Upper lobe of right lung (tissue), 1 donor: ENCODE measurements around the gene CXCL10. TPM values are rescaled to one million over a fixed set of nuclear protein-coding genes. Genes with fewer than 3 reads are reported as not detected.
A peak's percentile ranks its signal among the peaks of the same experiment; 100 is the strongest.

Experiments
- ATAC-seq: fragments of 200-7000 bp; cut with Tn5 transposase; one replicate; pipeline ENCODE4 v1.9.1; 2020; ENCODE audit warnings: mild to moderate bottlenecking, moderate library complexity
- DNase-seq: peaks from one replicate; pipeline ENCODE4 v3.0.0-alpha.2; 2020
- H3K27ac ChIP-seq: fragments of 200-600 bp; one replicate; pipeline ENCODE4 v1.8.0; 2022
- H3K27me3 ChIP-seq: fragments of 200-600 bp; one replicate; pipeline ENCODE4 v1.8.0; 2022; ENCODE audit warnings: mild to moderate bottlenecking
- H3K36me3 ChIP-seq: fragments of 200-600 bp; one replicate; pipeline ENCODE4 v1.8.0; 2022
- H3K4me1 ChIP-seq: fragments of 200-600 bp; one replicate; pipeline ENCODE4 v1.8.0; 2022
- H3K4me3 ChIP-seq: fragments of 200-600 bp; one replicate; pipeline ENCODE4 v1.8.0; 2022; ENCODE audit warnings: mild to moderate bottlenecking
- H3K9me3 ChIP-seq: fragments of 200-600 bp; one replicate; pipeline ENCODE4 v1.8.0; 2022
- intact Hi-C: fragments of 100-400 bp; cut with DNase I; formaldehyde crosslinking; loops from one replicate; pipeline ENCODE4 v1.11.0; 2022
- total RNA-seq: library from RNA; stranded (reverse); fragmentation: NEBNext Ultra II Directional; extraction: Animal tissue kit (Norgen Biotek cat#: 25700); gene quantifications from one replicate; pipeline ENCODE4 v1.2.1, GENCODE V29; 2021
- TF ChIP-seq, protein P1 (sequence below): fragments of 200-600 bp; IDR thresholded peaks from one replicate; pipeline ENCODE4 v1.8.0; 2022; ENCODE audit warnings: antibody characterized with exemption
- donor health status: DM: no; HTN: yes; CAD: no; lungs with severe emphysema.

The CXCL10 gene
- total RNA-seq, 1 donor from 2014 or later = 3.3 TPM

DNA sequence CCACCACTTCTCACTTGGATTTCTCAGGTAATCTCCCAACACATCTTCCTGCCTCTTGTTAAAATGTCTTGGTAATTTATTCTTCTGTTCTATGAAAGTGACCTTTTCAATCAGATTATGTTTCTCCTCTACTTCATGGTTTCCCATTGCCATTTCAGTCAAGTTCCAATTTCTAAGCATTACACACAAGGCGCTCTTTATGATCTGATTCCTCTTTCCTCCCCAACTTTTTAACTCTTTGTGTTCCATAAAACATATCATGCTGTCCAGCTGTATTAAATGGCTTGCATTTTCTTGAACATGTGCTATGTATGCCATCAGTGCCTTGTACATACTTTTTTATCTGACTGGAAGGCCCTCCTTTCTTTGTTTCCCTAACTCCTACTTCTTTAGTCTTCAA, 38.1 kb upstream of the CXCL10 start:
- no peaks in the 10 kb centered on the region for H3K36me3 ChIP-seq
- intact Hi-C loops = no loop called here
- TF ChIP-seq, protein P1, sequence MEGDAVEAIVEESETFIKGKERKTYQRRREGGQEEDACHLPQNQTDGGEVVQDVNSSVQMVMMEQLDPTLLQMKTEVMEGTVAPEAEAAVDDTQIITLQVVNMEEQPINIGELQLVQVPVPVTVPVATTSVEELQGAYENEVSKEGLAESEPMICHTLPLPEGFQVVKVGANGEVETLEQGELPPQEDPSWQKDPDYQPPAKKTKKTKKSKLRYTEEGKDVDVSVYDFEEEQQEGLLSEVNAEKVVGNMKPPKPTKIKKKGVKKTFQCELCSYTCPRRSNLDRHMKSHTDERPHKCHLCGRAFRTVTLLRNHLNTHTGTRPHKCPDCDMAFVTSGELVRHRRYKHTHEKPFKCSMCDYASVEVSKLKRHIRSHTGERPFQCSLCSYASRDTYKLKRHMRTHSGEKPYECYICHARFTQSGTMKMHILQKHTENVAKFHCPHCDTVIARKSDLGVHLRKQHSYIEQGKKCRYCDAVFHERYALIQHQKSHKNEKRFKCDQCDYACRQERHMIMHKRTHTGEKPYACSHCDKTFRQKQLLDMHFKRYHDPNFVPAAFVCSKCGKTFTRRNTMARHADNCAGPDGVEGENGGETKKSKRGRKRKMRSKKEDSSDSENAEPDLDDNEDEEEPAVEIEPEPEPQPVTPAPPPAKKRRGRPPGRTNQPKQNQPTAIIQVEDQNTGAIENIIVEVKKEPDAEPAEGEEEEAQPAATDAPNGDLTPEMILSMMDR = no peak
- no peak overlapping the region for H3K27ac ChIP-seq
- no peaks in the 10 kb centered on the region for H3K9me3 ChIP-seq
- H3K4me3 ChIP-seq = no peak overlapping the region
- no peak for DNase-seq
- H3K4me1 ChIP-seq = no peaks in the 10 kb centered on the region
- H3K27me3 ChIP-seq = no peaks in the 10 kb centered on the region
- ATAC-seq = no peak

DNA sequence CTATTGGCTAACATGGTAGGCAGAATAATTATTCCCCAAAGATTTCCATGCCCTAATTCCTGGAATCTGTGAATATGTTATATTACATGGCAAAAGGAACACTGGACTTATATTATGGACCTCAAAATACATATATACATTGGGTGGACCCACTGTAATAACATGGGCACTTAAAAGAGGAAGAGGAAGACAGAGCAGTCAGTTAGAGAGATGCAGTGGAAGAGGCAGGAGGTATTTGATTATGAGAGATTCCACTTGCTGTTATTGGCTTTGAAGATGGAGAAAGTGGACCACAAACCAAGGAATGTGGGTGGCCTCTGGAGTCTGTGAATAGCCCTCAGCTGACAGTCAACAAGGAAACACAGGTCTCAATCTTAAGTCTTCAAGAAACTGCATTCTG, 37.2 kb upstream of the CXCL10 start:
- ATAC-seq = peak; percentile 54
- intact Hi-C loops = no loop called here
- no peaks in the 10 kb centered on the region for H3K4me1 ChIP-seq
- DNase-seq = no peak
- TF ChIP-seq, protein P1 = no peak
- H3K4me3 ChIP-seq = no peak overlapping the region
- no peak overlapping the region for H3K27ac ChIP-seq
- no peaks in the 10 kb centered on the region for H3K36me3 ChIP-seq
- no peaks in the 10 kb centered on the region for H3K9me3 ChIP-seq
- H3K27me3 ChIP-seq = no peaks in the 10 kb centered on the region

DNA sequence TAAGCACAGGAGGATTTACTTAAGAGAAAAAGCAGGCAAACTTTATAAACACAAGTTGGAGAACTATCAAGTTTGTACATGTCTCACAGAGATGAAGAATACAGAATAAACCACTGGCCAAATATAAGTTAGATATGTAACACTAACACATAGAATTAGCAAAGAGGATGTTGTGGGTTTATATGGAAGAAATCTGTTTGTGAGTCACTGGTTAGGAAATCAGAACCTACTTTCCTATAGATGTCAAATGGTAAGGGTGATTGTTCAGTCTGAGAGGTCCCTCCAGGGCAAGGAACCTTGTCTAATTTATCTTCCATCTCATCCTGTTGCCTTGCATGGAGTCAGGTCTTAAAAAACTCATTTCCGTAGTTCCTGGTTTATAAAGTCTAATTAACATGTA, 36.5 kb upstream of the CXCL10 start:
- intact Hi-C loops = no loop called here
- Histone ChIP-seq H3K4me1 (no peaks in the 10 kb centered on the region), H3K9me3 (no peaks in the 10 kb centered on the region), H3K36me3 (no peaks in the 10 kb centered on the region), H3K27me3 (no peaks in the 10 kb centered on the region), H3K4me3 (no peak overlapping the region), H3K27ac (no peak overlapping the region)
- ATAC-seq = peak; percentile 65
- no peak for DNase-seq
- TF ChIP-seq, protein P1 = no peak

DNA sequence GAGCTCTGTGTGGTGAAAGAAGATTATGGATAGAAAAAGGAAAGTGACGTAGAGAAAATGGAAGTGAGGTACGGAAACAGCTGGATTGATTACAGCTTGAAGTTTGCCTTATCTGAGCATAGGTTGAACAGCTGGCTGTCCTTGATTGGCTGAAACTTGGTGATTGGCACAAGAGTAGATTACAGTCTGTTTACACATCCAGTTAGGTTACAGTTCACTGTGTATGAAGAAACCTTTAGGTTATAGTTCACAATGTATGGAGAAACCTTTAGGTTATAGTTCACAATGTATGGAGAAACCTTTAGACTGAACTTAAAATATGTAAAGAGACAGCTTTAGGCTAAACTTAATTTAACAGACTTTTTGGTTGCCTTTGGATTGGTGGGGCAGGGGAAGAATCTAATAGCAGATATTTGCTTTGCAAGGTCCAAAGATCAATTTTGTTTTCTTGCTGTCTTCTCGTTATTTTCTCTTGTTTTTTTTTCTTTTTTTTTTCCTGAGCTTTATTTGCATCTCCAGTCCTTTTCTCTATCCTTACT, 35.7 kb upstream of the CXCL10 start:
- no peaks in the 10 kb centered on the region for H3K27me3 ChIP-seq
- no peak overlapping the region for H3K4me3 ChIP-seq
- no peaks in the 10 kb centered on the region for H3K36me3 ChIP-seq
- intact Hi-C loops = no loop called here
- no peak for DNase-seq
- no peaks in the 10 kb centered on the region for H3K4me1 ChIP-seq
- TF ChIP-seq, protein P1 = no peak
- ATAC-seq = peak; percentile 39
- H3K9me3 ChIP-seq = no peaks in the 10 kb centered on the region
- no peak overlapping the region for H3K27ac ChIP-seq

DNA sequence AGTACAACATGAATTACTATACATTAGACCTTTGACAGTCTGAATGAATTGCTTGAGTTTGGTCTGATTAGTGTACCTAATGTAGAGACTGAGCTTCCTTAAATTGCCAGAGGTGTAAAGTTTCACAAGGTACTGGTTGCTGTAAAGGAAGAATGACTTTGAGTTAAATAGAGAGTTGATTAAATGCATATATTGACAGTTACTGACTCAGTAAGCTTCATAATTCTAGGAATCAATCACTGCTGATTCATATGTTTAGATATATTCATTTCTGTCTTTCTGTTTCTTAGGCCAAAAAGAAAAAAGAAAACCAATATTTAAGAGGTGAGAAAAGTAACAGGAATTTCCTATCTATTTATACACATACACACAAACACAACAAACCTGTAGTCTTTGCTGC, 35.0 kb upstream of the CXCL10 start:
- no peaks in the 10 kb centered on the region for H3K27me3 ChIP-seq
- TF ChIP-seq, protein P1 = no peak
- DNase-seq = no peak
- H3K4me1 ChIP-seq = no peaks in the 10 kb centered on the region
- H3K36me3 ChIP-seq = no peaks in the 10 kb centered on the region
- intact Hi-C loops = no loop called here
- H3K4me3 ChIP-seq = no peak overlapping the region
- ATAC-seq = no peak
- H3K9me3 ChIP-seq = no peaks in the 10 kb centered on the region
- H3K27ac ChIP-seq = no peak overlapping the region

DNA sequence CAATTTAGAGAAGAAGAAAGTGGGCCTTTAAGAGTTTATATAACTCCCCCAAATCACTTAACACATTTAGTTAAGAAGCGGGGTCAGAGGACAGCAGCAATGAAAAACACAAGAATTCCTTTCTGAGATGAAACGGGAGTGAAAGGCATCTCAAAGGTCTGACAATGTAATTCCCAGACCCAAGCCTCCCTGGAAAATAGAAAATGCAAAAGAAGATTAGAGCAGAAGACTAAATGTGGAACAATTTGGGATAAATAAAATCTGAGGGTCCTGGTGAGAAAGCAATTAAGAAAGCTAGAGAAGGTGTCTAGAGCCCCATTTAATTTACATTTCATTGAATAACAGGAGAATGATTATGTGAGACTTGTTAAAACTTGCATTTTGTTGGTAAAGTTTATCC, 32.1 kb upstream of the CXCL10 start:
- Histone ChIP-seq H3K27me3 (no peaks in the 10 kb centered on the region), H3K4me1 (no peaks in the 10 kb centered on the region), H3K9me3 (no peaks in the 10 kb centered on the region), H3K36me3 (no peaks in the 10 kb centered on the region), H3K4me3 (no peak overlapping the region), H3K27ac (no peak overlapping the region)
- intact Hi-C loops = no loop called here
- TF ChIP-seq, protein P1 = no peak
- ATAC-seq = no peak
- no peak for DNase-seq
